Measurements from ENCODE around the gene VPS26A. TPM values are rescaled to one million over a fixed set of nuclear protein-coding genes. Genes with fewer than 3 reads are reported as not detected.

The VPS26A gene
- 11.7 and 12.3 TPM in 2 replicates for total RNA-seq (2014; rRNA removed; shearing (Covaris generic))

GRCh38 chr10:69123747-69124562 lies at the start of gene VPS26A:
Gene VPS26A (plus strand): TSS chr10:69124178. CDS start chr10:69124278, 100 bp downstream.

GRCh38 chr10:69087590-69088470 lies 36.1 kb upstream of the VPS26A start, which contains the start of gene SRGN:
Gene SRGN (plus strand): TSS chr10:69088103. CDS start chr10:69088158, 55 bp downstream.

GRCh38 chr10:69179743-69180524 lies 56.0 kb downstream of the VPS26A start, which contains the start of gene SUPV3L1:
Gene SUPV3L1 (plus strand): TSS chr10:69180234. CDS start chr10:69180292, 58 bp downstream.

GRCh38 chr10:69220041-69220451 lies 96.1 kb downstream of the VPS26A start, which contains the start of gene HKDC1:
Gene HKDC1 (plus strand): TSS chr10:69220332. CDS start chr10:69220436, 104 bp downstream.

Small RNAs within 50 kb of the gene (small RNA-seq; reads per million reads assigned to genes)
- not detected for gene RF00017

Other genes with a start within 250 kb of the VPS26A start
- gene DDX50, start 222.9 kb upstream of the VPS26A start, total RNA-seq (2014; rRNA removed; shearing (Covaris generic)): 33.4 and 43.0 TPM in 2 replicates
- 171 and 179 TPM in 2 replicates for gene DDX21, start 168.0 kb upstream of the VPS26A start, total RNA-seq (2014; rRNA removed; shearing (Covaris generic))
- 11.4 and 16.0 TPM in 2 replicates for gene KIFBP, start 135.4 kb upstream of the VPS26A start, total RNA-seq (2014; rRNA removed; shearing (Covaris generic))
- gene SRGN, start 36.1 kb upstream of the VPS26A start, total RNA-seq (2014; rRNA removed; shearing (Covaris generic)): 2.5 and 3.8 TPM in 2 replicates
- gene SUPV3L1, start 56.1 kb downstream of the VPS26A start, total RNA-seq (2014; rRNA removed; shearing (Covaris generic)): 33.7 and 36.2 TPM in 2 replicates
- gene HKDC1, start 96.2 kb downstream of the VPS26A start, total RNA-seq (2014; rRNA removed; shearing (Covaris generic)): 5.4 and 5.7 TPM in 2 replicates
- 68.2 and 74.9 TPM in 2 replicates for gene HK1, start 154.3 kb downstream of the VPS26A start, total RNA-seq (2014; rRNA removed; shearing (Covaris generic))